Amniotic epithelial cell (primary cell): Measurements from ENCODE around the gene SOX6.

Experiments
- DNase-seq: peaks from one replicate; pipeline ENCODE4 v3.0.0-alpha.2; 2010; ENCODE audit warnings: low read depth

The SOX6 gene

DNA sequence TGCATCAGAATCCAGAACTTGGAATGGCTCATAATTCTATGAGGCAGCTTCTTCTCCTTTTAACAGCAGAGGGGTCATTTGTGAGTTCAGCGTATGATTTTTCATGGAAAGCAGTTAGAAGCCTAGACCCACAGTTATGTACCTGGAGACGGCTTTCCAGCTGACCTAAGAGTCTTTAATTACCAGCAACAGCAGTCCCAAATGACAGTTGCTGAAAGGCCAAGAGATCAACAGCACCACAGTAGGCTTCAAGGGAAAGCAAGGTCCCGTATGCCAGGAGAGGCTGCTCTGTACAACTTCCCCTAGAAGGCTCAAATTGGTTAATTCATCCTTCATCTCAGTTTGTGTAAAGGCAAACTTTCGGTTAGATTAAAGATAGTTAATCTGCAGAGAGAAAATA lies 363.0 kb downstream of the SOX6 start:
- no peak for DNase-seq

DNA sequence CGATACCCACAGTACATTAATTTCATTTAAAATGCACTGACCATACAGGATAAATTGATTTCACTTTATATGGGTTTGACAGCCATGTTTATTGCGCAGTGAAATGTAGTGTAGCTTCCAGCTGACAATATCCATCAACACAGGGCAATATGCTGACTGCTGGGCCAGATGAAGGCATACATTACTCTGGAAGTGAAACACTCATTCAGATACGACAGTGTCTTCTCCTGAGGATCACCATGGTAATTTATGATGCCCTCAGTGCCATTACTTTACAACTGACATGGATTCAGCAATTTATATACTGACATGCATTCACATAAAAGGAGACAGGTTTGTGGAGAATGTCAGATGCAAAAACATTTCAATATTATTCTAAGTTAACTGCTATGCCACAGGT lies 365.1 kb downstream of the SOX6 start:
- DNase-seq = no peak

DNA sequence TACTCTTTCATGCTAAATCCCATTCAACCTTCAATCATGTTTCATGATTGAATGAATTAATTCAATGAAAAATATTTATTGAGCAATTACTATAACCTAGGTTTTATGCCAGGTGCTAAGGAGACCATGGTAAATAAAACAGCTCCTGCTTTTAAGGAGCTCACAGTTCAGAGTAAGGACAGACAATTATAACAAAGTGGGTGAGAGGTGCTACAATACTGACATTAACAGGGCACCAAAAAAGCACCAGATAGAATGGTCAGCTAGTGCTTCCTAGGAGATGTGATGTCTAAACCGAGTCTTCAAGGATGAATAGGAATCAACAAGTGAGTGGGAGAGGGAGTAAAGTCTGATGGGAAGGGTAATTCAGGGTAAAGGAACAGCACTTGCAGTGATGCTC lies 366.7 kb downstream of the SOX6 start:
- DNase-seq = no peak

DNA sequence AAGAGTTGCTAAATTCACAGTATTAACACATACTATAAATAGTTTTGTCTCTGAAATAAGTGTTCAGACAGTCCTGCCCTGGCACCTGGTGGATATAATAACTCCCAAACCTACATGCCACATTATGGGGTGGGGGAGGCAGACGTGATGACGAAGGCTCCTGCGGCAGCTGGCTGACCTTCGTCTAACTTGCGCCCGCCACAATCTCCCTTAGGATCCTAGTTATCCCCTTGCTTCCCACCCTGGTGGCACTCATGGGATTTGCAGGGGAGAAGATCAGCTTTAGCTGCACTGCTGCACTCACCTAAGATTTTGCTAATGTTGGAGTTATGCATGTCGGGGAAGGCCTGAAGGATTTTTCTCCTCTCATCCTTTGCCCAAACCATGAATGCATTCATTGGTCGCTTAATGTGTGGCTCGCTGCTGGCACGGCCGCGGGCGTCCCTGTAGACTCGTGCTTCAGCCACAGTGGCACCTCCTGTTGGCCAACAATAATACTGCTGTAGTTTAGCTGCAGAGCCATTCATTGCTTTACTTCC lies 367.6 kb downstream of the SOX6 start:
- peak; percentile 29 for DNase-seq

DNA sequence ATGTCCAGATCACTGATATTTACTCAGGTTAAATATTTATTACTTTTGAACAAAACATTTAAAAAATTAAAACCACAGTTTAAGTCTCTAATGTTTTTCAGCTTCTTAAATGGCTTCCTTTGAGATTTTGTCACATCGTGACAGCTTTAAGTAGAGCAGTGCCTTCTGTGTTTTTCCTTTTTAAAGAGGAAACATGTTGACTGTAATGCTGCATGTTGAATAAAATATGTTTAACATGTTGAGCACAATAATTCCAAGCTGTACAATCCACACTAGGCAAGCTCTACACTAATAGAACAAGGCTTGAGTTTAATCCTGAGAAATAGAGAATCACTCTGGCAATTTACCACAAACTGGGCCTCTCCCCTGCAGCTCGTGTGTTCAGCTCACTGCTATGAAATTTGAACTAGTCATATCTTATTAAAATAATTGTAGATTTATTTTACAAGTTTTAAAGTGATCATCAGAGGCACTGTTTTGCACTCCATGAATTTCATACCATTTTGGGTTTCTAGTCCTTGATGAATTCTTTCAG lies 368.3 kb downstream of the SOX6 start:
- DNase-seq = no peak

DNA sequence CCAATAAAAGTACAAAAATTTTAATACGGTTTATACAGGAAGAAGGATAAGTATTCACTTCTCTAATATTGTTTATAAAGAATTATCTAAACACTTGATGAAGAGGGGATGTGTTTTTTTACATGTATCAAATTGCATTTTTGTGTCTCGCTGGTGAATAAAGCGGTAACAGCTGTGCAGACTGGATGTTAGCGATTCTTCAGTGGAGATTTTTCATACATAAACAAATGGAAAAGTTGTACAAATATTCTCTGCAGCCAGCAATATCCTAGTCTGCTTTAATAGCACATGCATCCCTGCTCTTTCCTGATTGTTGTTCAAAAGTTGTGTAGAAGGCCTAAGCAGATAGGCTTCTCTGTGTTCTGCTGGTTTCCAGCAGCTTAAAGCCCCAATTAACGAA lies 369.3 kb downstream of the SOX6 start:
- no peak for DNase-seq

DNA sequence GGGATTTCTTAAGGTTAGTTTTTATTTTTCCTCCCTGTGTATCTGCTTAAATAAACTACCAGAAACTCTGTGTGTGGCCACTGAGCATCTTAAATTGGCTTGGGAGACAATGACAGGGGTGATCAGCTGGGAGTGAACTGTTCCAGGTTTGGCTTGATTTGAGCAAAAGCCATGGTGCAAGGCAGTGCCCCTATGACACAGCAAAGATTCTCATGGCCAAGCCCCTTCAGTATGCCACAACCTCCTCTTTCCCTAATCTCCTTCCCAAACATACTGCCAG lies 370.5 kb downstream of the SOX6 start:
- DNase-seq = no peak

DNA sequence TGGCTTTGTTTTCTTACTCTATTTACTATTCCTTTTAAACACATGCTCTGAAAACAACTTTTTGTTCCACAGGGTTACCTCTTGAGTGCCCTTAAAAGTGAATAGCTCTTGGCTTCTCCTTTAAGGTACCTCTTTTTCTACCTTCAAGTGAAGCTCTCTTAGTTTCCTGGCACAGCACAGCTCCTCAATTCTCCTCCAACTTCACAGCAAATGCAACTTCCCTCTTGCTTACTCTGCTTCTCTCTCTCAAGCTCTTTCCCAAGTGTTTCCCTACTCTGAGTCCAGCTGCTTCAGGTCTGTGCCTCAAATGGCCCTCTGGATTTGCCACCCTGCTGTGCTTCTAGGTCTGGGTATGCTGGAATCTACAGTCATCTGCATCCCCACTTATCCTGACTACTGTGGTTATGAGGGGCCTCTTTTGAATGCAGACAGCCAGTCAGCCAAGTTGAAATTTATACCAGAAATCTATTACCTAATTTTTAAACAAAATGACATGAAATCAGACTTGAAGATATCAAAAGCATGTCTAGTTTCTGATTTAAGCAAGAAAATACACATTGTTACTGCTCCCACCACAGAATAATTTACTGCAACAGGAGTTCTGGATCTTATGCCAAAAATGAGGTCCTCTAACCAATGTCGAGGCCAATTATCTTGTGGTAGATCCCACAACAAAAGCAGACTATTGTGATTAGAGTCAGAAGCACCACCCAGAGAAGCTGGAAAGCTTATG lies 371.1 kb downstream of the SOX6 start:
- DNase-seq = peak; percentile 56

DNA sequence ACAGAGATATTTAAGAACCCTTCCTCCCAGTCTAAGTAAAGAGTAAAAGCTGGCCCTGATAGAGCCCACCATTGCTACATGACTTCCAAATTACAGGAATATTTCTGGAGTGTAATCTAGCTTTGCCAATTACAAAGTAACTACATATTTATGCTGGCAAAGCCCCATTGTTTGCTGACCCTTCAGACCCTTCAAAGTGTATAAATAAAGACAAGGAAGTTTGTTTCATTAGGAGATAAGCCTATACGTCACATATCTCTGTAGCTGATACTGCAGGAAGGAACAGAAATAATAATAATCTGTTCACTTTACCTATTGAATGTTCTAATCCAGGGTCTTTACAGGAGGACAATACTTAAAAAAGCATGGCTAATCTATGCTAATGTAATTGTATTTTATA lies 375.1 kb downstream of the SOX6 start:
- DNase-seq = no peak

DNA sequence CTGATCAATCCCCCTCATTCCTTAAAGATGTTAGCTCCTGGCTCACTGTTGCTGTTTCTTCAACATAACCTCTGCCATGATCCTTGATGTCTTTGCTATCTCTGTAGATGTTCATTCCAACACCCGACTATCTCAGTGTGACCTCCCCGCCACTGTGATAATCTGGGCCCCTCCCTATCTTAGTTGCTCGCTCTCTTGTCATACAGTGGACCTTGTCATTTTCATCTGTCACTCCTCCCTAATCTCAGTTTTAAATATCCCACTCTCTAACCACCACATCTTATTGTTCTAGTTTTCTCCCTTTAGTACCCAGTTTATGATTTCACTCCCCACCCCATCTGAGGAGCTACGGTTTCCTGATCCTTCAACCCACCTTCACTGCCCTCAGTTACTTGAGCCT lies 379.2 kb downstream of the SOX6 start:
- no peak for DNase-seq

DNA sequence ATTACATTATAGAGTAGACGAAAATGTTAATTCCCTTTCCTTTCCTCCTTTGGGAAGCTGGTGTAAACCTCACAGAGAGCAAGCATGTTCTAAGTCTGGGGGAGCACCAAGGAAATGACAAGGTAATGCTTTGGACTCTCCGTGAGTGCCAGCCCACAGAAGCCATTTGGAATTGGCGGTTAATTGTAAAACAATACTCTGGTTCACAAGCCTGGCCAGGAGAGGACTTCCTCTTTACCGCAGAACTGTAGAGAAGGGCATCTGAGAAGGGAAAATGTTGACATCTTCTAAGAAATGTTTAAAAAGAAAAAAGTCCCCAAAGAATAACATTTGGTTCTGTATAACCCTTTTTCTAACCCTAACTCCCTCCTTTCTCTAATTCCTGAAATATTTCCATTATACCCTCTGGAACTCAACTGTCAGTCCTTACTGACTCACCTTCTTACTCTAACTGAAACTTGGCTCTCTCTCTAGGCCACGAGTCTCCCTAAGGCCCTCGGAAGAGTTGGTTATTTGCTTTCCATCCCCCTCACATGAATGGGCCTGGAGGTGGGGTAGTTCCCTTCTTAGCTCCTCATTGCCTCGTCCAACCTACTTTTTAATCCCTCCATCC lies 379.8 kb downstream of the SOX6 start:
- peak; percentile 40 for DNase-seq

DNA sequence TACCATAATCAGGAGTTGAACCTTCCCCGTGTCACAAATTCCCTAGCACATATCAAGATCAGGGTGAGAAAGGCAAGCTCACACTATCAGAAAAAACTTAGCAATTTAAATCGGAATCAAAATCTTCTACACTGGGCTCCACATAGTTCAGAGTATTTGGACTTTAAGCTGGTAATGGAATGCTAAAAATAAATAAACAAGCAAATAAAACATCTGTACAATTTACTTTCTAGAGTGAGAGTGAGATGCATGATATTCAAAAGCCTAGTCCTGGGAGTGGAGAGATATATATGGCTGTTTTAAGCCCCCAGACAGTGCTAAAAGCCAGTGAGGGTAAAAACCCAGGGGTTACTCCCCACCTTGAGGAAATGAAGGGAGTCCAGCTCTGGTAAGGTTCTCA lies 380.6 kb downstream of the SOX6 start:
- DNase-seq = no peak

DNA sequence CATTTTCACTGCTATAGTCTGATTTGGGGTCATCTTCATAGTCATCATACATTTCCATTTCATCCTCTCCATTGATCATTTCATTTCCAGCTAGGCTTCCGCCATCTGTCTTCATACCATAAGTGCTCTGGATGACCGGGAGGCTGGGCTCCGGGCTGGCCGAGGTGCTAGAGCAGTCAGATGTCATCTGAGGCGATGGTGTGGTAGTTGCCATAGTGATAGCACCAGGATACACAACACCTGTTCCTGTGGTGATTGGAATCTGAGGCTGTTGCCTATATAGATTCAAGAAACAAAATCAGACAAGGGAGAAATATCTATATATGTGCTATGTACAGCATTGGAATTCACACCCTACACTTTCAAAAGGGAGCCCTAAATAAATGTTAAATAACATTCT lies 383.5 kb downstream of the SOX6 start:
- no peak for DNase-seq

DNA sequence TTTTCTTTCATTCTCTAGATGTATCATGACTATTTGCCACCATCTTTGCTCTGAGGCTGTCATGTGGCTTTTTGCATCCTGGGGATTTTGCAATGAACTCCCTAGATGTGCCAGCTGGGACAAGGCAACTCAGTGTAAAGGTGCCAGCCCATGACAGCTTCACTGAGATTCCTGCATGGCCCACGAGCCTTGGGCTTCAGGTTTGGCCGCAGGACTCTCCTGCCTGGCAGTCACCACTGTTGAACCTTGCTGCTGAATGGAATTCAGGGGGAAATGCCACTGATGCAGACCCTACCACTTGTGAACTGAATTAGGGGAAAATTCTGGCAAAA lies 385.2 kb downstream of the SOX6 start:
- no peak for DNase-seq

DNA sequence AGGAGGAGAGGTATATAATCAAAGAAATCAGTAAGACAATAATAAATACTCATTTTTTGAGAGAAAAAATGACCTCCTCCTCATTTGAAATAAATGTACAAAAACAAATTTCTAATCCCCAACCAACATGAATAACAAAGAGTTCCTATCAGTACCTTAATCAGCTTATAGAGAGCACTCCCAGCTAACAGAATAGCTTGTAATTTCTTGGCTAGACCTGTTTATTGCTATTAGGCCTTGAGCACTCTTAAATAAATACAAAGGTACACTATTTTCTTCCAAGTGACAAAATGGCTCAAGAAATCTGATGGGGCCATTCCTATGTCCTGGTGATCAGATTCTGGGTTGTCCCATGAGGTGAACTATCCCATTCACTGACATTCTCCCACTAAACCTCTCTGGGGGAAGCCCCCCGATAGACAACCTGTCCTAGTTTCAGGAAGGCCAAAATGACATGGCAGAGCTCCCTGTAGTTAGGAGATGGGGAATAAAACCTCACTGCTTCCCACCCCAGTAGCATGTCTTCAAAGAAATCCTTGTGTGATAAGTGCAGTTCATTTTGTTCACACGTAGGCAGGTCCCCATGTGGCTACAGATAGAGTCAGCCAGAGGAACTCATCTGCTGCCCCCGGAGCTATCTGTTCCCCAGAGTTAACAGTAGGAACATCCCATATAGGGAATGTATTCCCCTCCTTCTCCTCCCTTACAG lies 385.7 kb downstream of the SOX6 start:
- DNase-seq = no peak

DNA sequence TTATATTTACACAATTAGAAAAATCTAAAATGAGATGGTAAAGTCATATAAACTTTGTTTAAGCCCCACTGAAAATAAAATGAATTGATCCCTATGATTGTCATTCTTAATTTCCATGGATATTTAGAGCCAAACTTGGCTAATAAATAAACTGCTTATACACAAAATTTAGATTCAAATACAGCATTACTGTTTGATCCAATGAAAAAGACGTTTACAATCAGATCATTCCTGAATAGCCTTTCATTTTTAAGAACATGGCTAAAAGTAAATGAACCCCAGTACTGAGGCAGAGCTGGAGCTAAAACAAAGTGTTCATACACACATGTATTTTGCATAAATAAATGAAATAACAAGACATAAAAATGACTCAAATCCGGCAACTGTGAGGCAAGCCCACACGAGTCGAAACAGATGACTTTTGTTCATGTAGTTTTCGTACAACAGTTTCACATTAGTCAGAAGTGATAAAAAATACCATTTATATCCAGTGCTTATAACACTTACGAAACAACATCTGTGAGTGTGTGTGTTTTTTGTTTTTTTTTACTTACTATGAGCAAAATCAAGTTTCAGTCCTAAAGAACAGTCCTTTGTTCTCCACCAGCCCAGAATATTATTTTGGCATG lies 386.5 kb downstream of the SOX6 start:
- peak; percentile 94 for DNase-seq

DNA sequence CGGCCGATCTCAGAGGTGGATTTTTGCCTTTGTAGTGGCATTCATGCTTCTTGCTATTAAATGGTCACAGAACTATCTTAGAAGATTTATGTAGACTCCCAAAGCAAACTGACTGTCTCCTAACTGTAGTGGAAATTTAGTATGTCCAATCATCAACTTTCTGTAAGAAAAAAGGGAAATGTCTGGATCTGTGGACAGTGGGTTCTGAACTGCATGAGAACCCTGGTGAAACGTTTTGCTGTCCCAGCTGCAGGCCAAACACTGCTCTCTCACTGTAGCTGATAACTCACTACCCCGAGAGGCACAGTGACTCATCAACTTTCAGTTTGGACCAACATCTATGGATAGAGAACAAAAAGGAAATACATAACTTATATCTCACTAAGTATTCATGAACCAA lies 387.1 kb downstream of the SOX6 start:
- peak; percentile 85 for DNase-seq

DNA sequence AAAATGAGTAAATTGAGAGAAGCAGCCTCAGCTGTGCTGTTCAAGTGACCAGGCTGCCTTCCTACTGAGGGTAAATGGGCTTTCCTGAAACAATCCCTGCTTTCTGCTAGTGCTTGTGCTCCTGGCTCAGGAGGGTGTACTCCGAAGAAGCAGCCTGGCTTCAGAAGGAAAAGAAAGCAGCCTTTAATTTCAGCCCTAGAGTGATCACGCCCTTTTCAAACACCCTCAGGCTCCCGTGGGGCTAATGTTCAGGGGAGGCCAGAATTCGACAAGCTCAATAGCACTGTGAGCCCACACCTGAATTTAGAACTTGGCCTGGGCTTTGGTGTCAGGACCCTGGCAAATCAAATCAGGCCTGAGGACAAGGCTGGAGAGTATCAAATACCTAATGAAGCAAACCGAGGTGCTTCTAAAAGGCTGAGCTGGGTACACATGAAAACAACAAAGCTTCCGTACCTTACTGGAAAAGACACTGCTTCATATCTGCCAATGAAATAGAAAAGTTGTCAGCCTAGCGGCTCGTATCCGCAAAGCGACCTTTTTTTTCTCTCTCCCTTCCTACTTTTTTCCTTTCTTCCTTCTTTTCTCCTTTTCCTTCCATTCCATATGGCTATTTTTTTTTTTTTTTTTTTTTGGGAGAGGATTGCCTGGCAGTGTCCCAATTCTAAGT lies 387.8 kb downstream of the SOX6 start:
- DNase-seq = no peak

DNA sequence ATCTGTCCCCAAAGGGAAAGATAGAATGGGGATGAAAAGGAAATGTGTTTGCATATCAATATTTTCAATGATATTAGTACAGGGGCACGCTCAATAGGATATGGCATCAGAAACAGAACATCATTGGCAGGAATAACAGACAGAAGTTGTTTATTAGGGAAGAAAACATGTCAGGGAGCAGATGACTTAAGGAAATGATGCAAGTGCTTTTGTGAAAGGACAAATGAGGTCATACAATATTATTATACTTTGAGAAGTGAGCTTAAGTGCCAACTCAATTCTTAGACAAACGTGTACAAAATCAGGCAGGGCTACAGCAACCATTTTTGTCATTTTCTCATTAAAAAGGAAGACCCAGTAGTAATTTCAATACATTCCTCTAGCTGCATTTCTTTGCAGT lies 388.4 kb downstream of the SOX6 start:
- DNase-seq = peak; percentile 80

DNA sequence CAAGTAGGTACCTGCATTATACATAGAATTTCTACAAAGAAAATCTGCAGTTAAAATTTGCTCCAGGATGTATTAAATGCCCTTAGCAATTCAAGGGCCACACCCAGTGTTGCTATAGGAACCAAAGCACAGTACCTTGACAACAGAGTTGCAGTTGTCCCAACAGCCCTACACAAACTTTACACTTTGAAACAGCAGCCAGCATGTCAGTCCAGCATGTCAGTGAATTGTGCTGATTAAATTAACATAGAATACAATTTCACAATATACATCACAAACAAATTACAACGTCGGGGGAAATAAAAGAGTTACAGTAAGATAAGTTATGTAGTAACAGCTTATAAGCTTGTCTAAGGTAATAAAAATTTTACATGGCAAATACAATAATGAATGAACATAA lies 389.2 kb downstream of the SOX6 start:
- no peak for DNase-seq

DNA sequence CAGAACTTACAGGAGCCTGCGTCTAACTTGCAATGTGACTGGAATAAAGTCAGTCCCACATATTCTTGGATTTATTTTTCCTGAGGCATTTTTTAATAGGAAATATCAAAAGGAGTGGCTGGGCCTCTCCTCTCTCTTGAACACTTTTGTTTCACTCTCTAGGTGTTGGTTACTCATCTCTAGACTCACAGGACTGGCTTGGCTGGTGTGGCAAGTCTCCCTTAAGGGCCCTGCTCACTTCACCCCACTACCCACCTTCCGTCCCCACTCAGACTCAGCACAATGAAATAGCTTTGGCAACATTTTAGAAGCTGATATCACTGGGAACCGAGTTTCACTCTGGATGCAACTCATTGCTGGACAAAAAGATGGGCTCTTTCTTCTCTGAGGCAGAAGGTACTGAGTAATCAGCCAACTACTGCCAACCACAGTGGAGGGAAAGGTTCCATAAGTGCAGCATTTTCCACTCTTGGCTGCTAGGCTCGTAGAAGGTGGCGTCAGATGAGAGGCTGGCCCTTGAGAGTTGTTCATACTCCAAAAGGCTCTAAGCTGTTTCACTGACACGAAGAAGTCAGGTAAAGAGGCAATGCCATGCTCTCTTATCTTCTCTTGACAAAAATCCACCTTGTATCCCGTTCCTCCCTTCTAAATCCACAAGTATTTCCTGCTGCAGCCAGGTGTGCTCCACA lies 390.6 kb downstream of the SOX6 start:
- no peak for DNase-seq

DNA sequence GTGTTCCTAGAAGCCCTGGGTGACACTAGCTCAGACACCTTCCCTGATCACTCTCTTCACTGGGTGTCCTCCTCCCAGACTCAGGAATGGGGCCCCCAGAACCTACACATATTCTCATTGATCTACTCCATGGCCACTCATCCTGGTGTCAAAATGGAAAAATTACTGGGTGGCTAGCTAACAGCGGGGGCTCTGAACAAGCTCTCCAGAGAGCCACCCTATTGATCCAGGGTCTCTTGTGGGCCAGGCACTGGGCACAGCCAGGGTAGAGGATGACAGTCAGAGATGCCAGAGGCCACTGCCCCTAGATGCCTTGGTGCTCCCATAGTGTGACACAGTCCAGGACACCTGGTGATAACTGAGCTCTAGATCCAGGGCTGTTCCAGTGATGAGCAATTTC lies 393.1 kb downstream of the SOX6 start:
- no peak for DNase-seq
